GM12872 (cell line): ENCODE results near the gene FLAD1.

Experiments
- TF ChIP-seq, protein P1 (sequence below): IDR thresholded peaks from 3 replicates; pipeline ENCODE4 v1.5.1; 2011; ENCODE audit warnings: low read depth, mild to moderate bottlenecking, low read length, moderate library complexity; ENCODE audit not compliant: insufficient read depth

Gene FLAD1

DNA sequence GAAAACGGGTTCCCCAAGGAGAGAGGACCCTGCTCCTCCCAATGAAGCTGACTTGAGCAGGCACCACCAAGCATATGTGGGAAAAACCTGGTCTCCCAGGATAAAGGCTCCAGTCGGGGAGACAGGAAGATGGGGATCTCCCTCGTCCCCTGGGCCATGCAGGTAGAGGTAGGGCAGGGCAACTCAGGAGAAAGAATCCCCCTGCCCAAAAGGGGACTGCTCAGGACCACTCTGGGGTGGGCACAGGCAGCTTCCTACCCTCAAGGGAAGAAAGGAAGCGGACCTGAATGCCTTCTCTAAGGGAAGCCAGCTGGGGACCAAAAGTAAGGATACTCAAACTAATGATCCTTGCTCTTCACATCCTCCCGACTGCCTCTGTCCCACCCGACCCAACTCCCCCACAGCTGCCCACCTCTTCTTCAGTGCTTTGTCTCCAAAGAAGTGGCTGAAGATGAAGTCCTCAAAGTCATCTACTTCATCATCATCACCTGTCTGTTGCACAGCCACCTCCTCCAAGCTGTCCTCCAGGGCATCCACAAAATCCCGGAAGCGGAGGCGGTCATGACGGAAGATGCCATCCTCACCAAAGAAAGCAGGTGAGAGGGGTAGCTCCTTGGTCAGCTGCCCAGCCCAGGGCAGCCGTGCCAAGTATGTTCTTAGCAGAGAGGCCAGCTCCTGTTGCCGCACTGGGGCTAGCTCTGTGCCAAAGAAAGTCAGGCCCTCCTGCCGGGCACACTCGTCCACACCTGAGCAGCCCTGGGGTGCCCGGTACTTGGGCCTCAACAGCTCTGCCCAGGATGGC, 37.8 kb upstream of the FLAD1 start:
- TF ChIP-seq, protein P1, sequence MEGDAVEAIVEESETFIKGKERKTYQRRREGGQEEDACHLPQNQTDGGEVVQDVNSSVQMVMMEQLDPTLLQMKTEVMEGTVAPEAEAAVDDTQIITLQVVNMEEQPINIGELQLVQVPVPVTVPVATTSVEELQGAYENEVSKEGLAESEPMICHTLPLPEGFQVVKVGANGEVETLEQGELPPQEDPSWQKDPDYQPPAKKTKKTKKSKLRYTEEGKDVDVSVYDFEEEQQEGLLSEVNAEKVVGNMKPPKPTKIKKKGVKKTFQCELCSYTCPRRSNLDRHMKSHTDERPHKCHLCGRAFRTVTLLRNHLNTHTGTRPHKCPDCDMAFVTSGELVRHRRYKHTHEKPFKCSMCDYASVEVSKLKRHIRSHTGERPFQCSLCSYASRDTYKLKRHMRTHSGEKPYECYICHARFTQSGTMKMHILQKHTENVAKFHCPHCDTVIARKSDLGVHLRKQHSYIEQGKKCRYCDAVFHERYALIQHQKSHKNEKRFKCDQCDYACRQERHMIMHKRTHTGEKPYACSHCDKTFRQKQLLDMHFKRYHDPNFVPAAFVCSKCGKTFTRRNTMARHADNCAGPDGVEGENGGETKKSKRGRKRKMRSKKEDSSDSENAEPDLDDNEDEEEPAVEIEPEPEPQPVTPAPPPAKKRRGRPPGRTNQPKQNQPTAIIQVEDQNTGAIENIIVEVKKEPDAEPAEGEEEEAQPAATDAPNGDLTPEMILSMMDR = no peak

DNA sequence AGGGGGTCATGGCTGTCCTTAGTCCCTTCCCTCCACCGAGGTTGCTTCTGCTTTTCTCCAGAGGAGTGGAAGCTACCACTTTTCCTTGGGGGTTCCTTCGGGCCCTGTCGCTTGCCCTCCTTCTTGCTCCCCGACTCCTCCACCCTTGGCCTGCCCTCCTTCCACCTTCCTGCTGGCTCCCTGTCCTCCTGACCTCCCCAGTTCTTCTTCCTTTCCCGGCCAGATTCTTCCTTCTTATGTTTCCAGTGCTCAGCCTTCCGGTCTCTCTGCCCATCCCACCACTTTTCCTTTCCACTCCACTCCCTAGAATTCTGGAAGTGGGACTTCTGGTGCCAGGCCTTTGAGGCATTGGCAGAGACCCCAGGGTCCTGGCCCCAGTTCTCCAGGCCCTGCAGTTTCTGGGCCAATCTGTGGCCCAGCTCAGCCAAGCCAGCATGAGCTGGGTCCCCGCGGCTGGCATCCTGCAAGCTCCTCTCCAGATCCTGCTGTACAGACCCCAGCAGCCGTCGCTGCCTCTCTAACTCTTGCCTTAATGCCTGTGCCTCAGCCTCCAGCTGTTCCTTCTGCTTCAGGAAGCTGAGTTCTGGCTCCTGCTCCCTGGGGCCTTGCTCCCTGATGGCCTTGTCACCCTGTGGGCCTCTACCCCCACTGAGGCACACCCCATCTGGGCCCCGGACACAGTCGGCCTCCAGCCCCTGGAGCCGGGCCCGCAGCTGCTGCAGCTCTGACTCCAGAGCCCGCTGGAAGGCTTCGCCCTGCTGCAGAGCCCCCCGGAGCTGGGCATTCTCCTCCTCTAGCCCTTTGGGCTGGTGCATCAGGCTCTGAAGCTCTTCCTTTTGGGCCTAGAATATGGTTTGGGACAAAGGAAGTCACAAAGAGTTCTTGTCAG, 36.9 kb upstream of the FLAD1 start:
- TF ChIP-seq, protein P1 = no peak

DNA sequence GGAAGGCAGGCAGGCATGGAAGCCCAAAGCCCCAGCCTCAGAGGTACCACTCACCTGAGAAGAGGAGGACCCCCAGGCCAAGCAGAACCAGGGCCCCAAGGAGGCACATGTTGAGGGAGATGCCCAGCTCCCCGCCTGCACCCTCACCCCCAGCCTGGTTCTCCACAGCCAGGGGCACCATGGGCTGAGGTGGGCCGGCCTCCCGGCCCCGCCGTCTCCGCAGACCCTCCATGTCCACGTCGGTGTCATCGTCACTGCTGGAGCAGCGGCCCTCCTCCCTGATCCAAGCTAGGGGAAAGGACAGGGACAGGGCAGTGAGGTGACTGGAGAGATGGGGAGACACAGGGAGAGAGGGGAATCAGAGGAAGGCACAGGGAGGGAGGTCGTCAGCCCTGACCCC, 35.1 kb upstream of the FLAD1 start:
- TF ChIP-seq, protein P1 = no peak

DNA sequence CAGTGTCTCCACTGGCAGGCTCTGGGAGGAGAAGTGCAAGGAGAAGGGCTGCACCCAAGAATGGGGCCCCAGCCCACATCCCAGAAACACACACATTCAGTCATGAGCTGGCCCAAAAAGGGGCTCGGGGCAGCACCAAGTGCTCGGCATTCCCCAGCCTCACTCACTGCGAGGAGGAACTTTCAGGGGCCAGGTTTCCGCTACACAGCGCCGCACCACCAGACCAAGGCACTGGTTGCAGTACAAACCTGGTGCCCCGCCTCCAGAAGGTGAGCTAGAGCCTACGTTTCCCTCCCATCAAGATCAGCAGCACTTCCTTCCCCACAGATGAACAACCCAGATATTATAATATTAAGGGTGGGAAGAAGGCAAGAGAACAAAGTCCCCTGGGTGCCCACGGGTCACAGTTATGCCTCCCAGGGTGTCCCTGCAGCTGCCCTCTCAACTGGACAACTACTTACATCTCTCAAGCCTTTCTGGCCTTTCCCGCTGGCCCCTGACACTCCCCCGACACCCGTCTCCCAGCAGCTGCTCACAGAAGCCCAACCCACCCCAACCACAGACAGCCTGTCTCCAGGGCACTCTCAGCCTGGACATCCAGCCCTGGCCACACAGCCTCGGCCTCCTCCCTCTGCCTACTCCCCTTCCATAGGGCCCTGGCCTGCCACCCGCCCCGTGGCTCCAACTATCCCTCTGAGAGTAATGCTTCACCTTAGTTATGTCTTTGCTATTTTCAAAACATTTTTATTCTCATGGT, 31.1 kb upstream of the FLAD1 start:
- TF ChIP-seq, protein P1 = no peak

DNA sequence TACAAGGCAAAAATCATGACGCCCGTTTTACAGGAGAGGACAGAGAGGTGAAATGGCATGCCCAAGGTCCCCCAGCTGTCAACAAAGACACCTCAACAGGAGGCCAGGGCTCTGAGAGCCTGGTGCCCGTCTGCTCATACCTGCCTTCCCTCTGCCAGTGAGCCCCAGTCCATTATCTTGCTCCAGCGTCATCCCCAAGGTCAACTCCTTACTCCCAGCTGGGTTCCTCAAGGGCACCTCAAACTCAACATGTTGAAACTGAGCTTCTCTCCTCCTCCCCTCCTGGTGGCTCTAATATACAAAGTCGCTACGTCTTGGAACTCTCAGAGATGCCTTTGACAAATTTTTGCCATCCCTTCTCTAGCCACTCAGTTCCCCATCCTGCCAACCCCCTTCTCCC, 30.5 kb upstream of the FLAD1 start:
- TF ChIP-seq, protein P1 = no peak

DNA sequence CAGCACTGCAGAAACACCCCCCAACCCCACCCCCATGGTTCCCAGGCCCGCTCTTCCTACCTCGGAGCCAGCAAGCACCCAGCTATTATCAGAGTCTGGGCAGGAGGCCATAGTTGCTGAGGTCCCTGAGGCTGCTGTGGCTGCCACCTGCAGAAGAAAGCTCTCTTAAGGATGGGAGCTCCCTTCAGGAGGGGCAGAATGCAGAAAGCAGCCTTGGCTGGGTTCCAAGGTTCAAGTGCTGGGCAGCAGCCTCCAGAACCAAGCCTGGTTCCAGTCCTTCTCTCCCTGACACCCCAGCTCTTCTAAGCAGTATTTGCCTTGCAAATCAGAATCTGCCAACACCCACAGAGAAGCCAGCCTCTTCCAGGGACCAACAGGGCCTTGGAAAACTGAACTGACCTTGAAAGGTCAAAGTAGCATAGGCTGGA, 29.5 kb upstream of the FLAD1 start:
- TF ChIP-seq, protein P1 = no peak

DNA sequence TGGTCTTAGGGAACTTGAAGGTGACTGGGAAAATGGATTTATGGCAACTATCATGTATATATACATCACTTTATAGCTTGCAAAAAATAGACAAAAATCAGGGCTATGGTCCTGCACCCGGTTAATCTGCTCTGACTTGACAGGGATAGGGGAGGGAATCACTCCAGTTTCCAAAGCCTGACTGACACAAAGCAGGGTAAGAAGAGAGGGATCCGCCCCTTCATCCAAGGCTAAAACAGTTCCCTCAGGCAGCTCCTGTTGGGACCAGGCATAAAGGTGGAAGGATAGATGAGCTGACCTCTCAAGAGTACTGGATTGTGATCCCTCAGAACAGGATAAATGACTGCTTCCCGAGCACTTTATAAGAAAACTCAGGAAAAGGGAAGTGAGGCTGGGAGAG, 28.6 kb upstream of the FLAD1 start:
- TF ChIP-seq, protein P1 = no peak
